GM18526 (cell line): Measurements from ENCODE around the gene PLCB3.

Experiments used
- POLR2A ChIP-seq: IDR thresholded peaks from 3 replicates; pipeline ENCODE4 v1.6.1; 2011; ENCODE audit not compliant: insufficient read length; ENCODE audit errors: extremely low read depth

The PLCB3 gene

DNA sequence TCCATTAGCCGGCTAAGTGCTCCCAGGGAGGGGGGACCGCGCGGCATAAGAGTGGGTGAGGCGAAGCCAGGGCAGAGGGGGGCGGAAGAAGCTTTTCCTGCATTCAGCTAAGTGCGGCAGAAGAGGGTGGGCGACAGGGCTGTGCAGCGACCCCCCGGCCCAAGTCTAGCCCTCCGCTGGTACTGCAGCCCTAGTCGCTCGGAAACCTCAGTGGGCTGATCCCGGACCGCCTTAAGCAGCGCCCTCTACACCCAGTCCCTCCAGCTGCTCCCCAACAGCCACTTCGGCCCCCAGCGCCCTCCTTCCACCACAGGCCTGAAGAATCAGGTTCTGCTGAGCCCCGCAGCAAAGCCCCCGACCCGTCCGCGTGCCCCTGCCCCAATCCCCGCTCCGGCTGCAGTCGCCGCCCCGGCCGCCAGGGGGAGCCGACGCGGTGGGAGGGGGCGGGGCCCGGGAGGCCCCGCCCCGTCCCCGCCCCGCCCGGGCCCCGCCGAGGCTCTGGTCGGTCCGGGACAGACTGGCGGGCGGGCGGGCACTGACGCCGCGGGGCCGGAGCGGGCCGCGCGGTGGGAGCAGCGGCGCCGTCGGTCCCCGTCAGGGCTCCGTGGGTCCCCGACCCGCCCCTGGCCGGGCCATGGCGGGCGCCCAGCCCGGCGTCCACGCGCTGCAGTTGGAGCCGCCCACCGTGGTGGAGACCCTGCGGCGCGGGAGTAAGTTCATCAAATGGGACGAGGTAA lies at the start of gene PLCB3:
Gene PLCB3 (plus strand): TSS at position 515 of the 737 bp plus-strand sequence. CDS start 120 bp downstream, at position 635.
- peak; percentile 54 for TF ChIP-seq POLR2A

DNA sequence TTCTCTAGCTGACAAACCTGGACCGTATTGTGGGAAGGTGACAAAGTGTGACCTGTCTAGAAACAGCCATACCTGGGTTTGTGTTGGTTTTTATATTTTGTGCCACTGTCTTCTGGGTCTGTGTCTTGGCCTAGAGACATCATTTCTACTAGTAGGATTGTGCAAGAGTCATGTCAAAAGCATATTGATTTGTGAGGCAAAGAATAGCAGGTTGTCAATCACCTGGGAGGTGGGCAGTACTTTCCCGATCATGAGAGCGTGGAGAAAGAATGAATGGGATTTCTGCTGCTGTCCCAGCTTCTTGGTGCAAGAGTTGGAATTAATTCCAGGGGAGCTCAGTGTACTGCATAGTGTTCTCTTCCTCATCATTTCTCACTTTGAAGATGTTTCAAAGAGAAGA lies 49.8 kb upstream of the PLCB3 start:
- TF ChIP-seq POLR2A = no peak

DNA sequence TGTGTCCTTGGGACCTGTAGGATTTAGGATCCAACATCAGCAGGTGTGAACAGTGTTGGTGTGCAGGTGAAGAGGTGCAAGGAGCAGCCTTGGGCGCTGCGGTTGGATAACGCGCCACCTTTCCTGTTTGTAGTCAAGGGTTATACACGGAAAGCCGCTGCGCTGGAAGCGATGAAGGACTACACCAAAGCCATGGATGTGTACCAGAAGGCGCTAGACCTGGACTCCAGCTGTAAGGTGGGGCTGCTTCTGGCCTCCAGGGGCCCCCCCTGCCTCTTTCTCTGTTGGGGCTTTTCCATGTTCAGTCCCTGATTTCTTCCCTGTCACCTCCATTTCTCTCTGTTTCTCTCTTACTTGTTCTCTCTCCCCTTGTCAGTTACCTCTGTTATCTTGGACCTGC lies 48.3 kb upstream of the PLCB3 start:
- TF ChIP-seq POLR2A = no peak

DNA sequence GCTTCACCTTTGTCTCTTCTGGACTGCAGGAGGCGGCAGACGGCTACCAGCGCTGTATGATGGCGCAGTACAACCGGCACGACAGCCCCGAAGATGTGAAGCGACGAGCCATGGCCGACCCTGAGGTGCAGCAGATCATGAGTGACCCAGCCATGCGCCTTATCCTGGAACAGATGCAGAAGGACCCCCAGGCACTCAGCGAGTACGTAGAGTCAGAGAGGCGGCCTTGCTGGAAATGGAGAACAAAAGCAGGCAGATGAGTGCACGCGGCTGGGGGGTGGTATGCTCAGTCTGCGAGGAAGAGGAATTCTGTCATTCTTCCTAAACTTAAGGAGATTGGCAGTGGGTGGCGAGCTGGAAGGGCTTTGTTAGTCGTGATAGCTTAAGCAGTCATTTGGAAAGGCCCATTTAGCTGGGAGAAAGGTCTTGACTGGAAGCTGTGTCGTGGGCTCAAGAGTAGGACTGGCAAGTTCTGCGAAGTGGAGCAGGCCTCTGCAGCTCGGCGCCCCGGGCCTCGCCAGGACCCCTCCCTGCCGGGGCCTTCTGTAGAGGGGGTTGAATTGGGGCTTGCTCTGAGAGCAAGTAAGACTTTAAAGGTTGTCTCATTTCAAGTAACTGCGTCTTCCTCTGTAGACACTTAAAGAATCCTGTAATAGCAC lies 47.8 kb upstream of the PLCB3 start:
- no peak for TF ChIP-seq POLR2A

DNA sequence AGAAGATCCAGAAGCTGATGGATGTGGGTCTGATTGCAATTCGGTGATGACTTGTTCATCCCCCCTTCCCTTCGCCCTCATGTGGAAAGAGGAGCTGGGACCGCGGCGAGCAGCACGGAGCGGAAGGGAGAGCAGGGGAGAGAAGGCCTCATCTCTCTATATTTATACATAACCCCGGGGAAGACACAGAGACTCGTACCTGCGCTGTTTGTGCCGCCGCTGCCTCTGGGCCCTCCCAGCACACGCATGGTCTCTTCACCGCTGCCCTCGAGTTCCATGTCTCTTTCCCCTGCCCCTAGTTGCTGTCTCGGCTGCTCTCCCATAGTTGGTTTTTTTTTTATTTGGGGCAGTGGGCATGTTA lies 47.3 kb upstream of the PLCB3 start:
- TF ChIP-seq POLR2A = no peak

DNA sequence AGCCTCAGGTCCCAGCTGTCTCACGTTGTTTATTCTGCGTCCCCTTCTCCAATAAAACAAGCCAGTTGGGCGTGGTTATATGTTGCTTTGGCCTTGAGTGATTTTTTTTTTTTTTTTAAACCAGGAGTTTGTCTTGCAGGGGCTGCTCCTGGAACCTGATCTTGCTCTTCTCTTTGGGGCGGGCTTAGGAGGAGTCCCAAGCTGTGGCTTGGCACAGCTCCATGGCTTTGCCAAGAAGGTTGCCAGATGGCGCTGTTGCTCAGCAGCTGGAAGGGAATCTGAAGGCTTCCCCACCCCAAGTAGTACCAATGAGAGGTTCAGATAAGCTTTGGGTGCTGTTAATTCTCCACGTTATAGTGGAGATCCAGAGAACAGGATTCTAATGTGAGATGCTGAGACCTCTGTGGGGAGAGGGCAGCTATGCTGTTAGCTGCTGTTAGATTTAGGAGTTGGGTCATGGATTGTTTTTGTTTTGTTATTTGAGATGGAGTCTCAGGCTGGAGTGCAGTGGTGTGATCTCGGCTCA lies 46.8 kb upstream of the PLCB3 start:
- no peak for TF ChIP-seq POLR2A

DNA sequence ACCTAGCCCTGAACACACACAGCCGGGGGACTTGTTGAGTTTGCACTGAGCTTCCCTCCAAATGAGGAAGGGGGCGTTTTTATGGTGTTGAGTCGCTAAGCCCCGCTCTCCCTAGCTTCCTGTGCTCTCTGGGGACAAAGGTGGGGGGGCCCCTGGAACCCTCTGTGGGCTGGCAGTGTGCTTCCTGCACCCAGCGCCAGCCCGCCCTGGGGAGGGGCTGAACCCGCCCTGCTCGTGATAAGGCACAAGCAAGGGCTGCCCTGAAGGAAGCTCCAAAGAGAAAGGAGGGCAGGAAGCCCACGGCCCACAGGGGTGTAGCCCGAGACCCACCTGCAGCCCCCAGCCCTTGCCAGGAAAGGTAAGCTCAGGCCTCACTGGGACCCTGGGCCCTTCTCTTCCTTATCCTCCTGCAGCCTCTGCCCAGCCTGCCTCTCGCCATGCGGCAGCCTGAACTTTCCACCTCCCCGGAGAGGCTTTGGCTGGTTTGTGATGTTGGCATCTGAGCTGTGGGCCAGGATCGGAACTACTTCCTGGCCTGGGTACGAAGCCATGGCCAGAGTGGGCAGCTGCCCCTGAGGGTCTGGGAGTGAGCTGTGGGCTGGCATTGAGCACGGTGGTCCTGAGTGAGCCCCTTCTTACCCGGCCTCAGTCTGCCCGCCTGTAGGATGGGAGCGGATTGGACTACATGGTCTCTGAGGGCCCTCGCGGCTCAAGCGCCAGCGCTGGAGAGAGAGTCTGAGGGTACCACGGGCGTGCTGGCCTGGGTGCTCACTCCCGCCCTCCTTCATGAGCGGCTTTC lies 44.7 kb upstream of the PLCB3 start, which contains the start of gene FERMT3:
Gene FERMT3 (plus strand): TSS at position 265 of the 799 bp plus-strand sequence. CDS start 644 bp downstream, outside the sequence.
- TF ChIP-seq POLR2A = peak; percentile 75

DNA sequence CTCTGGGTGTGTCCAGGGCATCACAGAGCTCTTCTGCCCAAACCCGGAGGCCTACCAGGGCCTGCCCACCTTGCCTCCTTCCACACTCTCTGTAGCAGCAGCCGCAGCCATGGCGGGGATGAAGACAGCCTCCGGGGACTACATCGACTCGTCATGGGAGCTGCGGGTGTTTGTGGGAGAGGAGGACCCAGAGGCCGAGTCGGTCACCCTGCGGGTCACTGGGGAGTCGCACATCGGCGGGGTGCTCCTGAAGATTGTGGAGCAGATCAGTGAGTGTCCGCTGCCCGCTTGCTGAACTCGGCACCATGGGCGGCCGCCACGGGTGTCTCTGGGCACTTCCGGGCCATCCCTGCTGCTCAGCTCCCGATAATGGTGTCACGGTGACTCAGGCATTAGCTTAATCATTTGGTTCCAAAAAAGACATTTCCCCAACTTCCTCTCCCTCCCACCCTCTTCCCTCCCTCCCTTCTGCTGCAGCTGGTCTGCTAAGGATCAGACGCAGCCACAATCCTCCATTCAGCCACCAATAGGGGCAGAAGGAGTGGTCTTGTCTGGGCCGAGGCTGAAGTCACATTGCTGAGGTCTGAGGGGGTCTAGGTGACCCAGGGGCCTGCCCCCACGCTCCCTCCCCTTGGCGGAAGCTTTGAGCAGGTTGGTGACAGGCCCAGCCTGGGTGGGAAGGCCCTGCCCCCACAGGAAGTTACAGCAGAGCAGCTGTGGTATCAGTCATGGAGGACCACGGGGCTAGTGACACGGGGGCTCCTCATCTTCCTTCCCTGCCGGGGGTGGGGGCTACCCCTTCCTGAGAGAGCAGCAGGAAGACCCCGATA lies 43.9 kb upstream of the PLCB3 start:
- TF ChIP-seq POLR2A = peak; percentile 76

DNA sequence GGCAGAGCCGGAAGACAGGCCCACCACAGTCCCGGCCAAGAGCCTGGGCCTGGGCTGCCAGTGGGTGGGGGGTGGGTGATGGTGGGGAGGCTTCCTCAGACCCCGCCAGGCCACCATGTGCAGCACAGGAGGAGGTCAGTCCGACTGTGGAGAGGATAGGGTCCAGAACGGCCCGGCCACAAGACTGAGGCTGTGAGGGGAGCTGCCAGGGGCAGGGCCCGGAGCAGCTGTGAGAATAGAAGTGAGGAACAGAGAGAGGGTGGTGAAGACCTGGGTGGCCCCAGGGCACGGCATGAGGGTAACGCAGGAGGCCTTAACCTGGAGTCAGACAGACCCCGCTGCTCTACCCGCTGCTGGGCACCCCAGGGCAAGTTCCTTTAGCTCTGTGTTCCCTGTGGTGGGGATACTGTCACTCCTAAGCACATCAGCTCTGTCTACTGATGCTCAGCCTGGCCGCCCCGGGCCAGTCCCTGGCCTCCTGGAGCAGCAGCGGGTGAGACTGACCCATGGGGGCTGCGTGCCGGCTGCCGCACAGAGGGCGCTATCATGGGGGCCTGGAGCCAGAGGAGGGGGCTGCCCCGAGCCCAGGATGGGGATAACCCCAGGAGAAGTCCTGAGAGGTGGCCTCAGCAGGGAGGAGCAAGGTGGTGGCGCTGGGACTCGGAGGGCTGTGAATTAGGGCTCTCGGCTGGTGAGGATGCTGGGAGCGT lies 43.1 kb upstream of the PLCB3 start:
- TF ChIP-seq POLR2A = no peak

DNA sequence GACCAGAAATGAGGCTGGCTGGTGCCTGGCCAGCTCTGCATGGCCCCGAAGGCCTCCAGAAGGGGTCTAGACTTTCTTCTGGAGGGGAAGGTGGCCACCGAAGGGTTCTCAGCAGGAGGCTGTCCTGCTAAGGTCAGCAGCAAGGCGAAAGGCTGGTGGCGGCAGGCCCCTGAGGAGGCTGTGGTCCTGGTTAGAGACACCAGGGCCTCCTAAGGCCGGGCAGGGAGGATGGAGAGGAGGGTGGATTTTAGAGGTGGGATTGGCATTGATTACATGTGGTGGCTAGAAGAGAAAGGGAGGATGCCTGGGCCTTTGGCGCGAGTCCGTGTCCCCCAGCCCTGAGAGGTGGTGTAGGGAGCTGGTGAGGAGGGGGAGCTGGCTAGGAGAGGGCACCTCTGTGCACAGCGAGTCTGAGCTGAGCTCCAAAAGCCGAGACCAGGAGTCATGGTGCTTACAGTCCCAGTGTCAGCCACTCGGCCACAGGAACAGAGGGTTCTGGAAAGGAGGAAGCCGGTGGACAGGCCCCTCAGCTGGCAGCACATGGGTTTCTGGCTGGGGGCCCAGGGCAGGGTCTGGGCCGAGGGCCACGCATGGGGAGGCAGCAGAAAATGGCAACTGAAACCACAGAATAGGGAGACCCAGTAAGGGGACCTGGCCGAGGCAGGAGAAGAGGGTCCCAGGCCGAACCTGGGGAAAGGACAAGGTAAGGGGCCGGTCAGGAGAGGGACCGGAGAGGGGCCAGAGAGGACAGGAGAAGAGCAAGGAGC lies 42.4 kb upstream of the PLCB3 start:
- no peak for TF ChIP-seq POLR2A

DNA sequence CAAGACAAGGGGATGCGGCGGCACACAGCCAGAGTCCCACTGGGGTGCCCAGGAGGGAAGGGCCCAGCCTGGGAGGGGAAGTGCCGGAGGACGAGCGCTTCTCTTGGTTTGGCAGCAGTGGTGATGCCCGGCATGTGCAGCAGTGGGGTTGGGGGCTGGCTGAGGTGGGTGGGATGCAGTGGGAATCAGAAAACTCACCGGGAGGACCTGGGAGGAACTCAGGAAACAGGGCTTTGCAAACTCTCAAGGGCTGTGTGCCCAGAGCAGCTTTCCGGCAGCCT lies 41.8 kb upstream of the PLCB3 start:
- TF ChIP-seq POLR2A = no peak

DNA sequence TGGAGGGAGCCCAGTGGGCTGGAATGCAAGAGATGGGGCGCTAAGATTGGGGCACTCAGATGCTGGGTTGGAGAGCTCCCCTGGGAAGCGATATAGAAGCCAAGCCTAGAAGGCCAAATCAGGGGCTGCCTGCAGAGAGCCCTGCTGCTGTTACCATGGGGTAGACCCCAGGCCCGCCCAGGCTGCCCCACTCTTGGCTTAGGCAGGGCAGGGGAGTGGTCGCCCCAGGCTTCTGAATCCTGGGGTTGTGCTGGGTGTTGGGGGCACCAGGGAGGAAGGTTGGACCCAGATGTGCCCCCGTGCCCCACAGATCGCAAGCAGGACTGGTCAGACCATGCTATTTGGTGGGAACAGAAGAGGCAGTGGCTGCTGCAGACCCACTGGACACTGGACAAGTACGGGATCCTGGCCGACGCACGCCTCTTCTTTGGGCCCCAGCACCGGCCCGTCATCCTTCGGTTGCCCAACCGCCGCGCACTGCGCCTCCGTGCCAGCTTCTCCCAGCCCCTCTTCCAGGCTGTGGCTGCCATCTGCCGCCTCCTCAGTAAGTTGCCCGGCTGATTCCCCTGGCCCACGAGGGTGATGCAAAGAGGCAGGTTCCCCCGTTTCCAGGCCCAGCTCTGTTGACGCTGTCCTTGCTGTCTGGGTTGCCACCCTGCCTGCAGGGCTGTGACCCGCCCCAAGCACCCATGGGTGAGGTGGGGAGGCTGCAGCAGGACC lies 40.9 kb upstream of the PLCB3 start:
- TF ChIP-seq POLR2A = no peak
